AG08395 (cell line): ENCODE data around the gene LDB1.

Experiments used
- DNase-seq: peaks from one replicate; pipeline ENCODE4 v3.0.0; 2012; ENCODE audit warnings: mixed read lengths, low spot score

The LDB1 gene

DNA sequence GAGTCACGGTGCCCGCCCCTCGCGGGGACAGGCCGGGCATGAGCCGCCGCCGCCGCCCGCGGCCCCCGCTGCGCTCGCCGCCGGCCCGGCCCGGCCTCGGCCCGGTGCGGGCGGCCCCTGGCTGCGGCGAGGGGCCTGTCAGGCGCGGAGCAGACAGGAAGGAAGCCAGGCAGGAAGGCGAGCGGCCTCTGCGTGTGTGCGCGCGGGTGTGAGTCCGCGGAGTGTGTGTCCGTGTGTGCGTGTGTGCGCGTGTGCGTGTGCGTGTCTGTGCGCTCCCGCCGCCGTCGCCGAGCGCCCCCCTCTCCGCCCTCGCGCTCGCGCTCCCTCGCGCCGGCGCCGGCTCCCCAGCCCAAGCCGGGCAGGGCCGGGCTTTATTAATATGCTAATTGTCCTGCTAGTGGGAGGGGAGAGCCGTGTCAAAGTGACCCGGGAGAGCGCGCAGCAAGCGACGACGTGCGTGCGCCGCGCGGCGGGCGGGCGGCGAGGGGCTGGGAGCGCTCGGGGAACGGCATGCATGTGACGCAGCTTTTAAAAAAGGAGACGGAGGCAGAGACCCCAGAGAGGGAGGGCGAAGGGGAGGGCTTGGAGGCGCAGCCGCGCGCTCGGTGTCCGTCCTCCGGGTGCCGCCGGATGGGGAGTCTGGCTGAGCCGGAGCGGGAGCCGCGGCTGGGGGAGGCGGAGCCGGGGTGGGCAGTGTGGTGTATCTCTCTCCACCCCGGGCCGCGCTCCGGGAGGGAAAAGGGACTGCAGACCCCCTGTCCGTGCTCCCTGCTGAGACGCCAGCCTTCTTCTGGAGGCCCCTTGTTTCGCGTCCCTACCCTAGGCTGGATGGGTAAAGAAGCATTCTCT, at the start of gene LDB1:
Gene LDB1 (minus strand): TSS at position 227 of the 849 bp plus-strand sequence. CDS start 258 bp downstream, outside the sequence.
- DNase-seq = peak; percentile 74

DNA sequence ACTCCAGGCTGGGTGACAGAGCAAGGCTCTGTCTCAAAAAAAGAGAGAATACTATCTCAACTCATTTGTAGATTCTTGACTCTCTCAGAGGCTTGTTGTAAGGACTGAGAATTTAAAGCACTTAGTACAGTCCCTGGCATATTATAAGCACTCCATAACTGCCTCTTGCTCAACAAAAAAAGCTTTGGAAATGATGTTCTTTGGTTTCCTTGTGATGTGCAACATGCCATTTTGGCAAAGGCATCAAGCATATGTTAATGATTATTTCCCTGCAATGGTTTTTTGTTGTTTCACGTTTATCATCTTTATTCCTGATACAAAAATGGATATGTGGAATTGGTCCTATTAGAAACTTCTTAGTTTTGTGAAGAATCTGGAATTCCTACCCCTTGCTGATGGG, 47.7 kb upstream of the LDB1 start:
- DNase-seq = peak; percentile 29

DNA sequence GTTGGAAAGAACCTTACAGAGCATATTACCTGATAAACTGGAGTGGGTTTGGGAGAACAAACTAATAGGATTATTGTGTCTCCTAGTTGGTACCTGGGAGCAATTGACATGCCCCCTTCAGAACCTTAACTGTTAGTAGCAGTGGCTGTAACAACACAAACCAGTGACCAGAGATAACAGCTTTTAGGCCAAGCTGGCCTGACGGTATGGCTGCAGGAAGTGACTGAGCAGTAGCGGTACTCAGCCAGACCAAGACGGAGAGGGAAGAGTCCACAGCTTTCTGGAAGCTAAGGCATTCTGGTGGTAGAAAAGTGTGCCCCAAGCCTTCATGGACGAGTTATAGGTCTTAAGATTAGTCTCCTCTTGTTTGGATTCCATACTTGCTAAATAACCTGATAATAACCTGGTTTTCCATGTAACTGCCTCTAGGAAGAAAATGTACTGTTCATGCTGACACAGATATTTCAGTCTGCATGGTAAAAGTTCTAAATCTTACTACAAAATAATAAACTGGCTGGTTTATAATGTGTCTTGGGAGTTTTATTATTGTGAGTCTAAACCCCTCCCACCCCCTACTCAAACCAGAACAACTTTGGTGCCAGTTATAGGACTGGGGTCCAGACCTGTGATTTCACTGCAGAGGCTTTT, 43.3 kb upstream of the LDB1 start:
- no peak for DNase-seq

DNA sequence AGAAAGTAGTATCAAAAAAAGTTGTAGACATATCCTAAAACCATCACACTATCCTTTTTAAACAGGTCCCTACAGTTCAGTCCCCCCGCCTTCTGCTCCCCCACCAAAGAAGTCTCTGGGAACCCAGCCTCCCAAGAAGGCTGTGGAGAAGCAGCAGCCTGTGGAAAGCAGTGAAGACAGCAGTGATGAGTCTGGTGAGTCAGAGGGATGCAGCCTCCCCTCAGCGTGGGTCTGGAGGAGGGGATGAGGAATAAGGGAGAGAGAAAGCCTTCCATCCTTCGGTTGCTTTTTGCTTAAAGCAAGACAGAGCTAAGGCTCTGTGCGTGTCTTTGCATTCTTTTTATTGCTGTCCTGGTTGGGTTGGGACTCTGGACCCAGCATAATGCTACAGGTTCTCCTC, 39.7 kb upstream of the LDB1 start:
- no peak for DNase-seq

- DNase-seq = peak; percentile 30
Observed at GRCh38 chr10:102159051-102159597, 39.0 kb upstream of the LDB1 start.

DNA sequence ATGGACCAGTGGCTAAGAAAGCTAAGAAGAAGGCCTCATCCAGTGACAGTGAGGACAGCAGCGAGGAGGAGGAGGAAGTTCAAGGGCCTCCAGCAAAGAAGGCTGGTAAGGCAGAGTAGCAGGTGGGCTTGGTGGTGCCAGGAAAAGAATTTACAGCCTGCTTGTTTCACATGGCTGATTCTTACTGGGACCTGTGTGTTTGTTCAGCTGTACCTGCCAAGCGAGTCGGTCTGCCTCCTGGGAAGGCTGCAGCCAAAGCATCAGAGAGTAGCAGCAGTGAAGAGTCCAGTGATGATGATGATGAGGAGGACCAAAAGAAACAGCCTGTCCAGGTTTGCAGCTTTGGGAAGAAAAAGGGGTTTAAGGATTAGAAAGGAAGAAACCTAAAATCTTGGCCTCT, 37.1 kb upstream of the LDB1 start:
- DNase-seq = no peak

DNA sequence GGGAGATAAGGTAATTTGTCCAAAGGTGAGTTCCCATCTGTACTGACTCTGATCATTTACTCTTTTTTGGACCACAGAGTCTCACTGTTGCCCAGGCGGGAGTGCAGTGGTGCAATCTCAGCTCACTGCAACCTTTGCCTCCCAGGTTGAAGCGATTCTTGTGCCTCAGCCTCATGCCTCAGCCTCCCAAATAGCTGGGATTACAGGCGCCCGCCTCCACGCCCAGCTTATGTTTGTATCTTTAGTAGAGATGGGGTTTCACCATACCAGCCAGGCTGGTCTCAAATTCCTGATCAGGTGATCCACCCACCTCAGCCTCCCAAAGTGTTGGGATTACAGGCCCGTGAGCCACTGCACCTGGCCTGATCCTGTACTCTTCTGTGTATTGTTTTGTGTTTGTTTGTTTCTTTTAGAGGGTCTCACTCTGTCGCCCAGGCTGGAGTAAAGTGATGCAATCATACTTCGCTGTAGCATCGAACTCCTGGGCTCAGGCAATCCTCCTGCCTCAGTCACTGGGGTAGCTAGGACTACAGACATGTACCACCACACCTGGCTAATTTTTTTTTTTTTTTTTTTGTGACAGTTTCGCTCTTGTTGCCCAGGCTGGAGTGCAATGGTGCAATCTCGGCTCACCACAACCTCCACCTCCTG, 34.4 kb upstream of the LDB1 start:
- DNase-seq = no peak

GRCh38 chr10:102153093-102153620, 33.0 kb upstream of the LDB1 start:
- no peak for DNase-seq

DNA sequence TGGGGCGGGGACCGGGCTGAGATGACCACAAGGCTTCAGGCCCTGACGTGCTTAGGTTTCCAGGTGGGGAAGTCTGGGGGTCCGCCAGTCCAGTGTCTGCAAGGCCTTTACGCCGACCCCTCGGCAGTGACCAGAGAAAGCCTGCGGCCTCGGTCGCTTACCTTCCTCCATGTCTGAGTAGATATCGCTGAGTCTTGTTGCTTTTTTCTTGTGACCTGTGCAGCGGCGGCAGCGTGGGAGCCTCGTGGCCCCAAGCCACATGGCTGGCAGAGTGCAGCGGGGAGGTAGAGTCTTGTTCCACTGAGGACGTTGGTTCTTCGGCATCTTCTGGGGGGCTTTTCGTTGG, 32.4 kb upstream of the LDB1 start:
- DNase-seq = peak; percentile 13

GRCh38 chr10:102151774-102152544, 31.8 kb upstream of the LDB1 start, which contains the start of gene NOLC1:
NOLC1 (plus strand) TSS chr10:102152389; CDS start chr10:102152411, 22 bp downstream.
- DNase-seq = peak; percentile 97

DNA sequence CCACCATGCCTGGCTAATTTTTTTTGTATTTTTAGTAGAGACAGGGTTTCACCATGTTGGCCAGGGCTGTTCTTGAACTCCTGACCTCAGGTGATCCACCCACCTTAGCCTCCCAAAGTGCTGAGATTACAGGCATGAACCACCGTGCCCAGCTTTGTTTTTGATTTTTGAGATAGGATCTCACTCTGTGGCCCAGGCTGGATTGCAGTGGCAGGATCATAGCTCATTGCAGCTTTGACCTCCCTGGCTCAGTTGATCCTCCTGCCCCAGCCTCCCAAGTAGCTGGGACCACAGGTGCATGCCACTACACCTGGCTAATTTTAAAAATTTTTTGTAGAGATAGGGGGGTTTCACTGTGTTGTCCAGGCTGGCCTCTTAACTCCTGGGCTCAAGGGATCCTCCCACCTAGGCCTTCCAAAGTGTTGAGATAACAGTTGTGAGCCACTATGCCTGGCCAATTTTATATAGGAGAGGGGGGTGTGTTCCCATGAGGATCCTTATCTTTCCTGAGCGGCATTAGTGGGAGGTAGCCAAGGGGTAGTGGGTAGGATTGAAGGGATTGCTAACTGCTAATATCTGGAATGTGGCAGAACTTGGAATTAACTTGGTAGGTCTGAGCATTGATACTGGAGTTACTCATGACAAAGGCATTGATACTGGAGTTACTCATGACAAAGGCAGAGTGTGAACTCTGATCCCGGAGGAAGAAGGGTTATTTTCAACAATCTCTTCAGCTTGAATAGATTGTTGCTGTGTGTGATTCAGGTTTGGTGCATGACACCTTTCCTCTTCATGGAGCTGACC, 31.0 kb upstream of the LDB1 start:
- DNase-seq = peak; percentile 40

DNA sequence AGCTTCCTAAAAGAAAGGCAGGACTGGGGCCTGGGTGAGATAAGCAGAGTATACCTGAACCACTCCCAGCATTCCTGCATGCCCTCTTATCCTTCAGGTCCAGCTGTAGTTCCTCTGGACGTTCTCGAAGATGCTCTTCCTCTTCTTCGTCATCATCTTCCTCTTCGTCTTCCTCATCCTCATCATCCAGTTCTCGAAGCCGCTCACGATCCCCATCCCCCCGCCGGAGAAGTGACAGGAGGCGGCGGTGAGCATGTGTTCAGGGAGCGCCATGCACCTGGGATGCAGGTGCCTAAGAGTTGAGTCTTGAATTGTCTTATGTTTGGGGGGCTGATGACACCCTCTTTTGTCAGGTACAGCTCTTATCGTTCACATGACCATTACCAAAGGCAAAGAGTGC, 28.1 kb upstream of the LDB1 start:
- DNase-seq = no peak

GRCh38 chr10:102147561-102147960, 27.4 kb upstream of the LDB1 start:
- DNase-seq = no peak

GRCh38 chr10:102146971-102147428, 26.8 kb upstream of the LDB1 start:
- no peak for DNase-seq

DNA sequence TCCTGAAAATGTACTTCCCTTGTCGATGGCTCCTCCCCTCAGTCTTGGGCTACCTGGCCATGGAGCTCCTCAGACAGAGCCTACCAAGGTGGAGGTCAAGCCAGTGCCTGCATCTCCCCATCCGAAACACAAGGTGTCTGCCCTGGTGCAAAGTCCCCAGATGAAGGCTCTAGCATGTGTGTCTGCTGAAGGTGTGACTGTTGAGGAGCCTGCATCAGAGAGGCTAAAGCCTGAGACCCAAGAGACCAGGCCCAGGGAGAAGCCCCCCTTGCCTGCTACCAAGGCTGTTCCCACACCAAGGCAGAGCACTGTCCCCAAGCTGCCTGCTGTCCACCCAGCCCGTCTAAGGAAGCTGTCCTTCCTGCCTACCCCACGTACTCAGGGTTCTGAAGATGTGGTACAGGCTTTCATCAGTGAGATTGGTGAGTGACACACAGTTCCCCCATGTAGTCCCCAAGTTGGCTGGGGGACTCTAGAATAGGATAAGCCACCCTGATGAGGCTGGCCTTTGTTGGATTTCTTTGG, 21.5 kb upstream of the LDB1 start:
- no peak for DNase-seq

DNA sequence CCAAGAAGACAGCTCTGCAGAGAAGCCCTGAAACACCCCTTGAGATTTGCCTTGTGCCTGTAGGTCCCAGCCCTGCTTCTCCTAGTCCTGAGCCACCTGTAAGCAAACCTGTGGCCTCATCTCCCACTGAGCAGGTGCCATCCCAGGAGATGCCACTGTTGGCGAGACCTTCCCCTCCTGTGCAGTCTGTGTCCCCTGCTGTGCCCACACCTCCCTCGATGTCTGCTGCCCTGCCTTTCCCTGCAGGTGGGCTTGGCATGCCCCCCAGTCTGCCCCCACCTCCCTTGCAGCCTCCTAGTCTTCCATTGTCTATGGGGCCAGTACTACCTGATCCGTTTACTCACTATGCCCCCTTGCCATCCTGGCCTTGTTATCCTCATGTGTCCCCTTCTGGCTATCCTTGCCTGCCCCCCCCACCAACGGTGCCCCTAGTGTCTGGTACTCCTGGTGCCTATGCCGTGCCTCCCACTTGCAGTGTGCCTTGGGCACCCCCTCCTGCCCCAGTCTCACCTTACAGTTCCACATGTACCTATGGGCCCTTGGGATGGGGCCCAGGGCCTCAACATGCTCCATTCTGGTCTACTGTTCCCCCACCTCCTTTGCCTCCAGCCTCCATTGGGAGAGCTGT, 20.9 kb upstream of the LDB1 start:
- no peak for DNase-seq

GRCh38 chr10:102140218-102140617, 20.1 kb upstream of the LDB1 start:
- no peak for DNase-seq

- no peak for DNase-seq
Observed at GRCh38 chr10:102139281-102140110, 19.3 kb upstream of the LDB1 start.

GRCh38 chr10:102135956-102136526, 15.9 kb upstream of the LDB1 start:
- DNase-seq = no peak
